Measurements from ENCODE around the gene RAB5IF.
A peak's percentile ranks its signal among the peaks of the same experiment; 100 is the strongest.

The RAB5IF gene

GRCh38 chr20:36620917-36621316 is 15.3 kb downstream of the RAB5IF start:
- H3K4me3 ChIP-seq (ENCODE audit: low read depth, low read length): no peak overlapping the region
- no peak for TF ChIP-seq CTCF (IDR thresholded peaks at IDR 0.05; ENCODE audit: control insufficient read depth, extremely low read depth, insufficient read depth)
- DNase-seq (ENCODE audit: low read depth): no peak

GRCh38 chr20:36623444-36623843 is 17.9 kb downstream of the RAB5IF start:
- H3K4me3 ChIP-seq (ENCODE audit: low read depth, low read length): no peak overlapping the region
- DNase-seq (ENCODE audit: low read depth): no peak

GRCh38 chr20:36624068-36624943 is 18.7 kb downstream of the RAB5IF start:
- peak; percentile 95 for DNase-seq (ENCODE audit: low read depth)
- H3K4me3 ChIP-seq (ENCODE audit: low read depth, low read length): no peak overlapping the region
- peak; percentile 43 for TF ChIP-seq CTCF (IDR thresholded peaks at IDR 0.05; ENCODE audit: control insufficient read depth, extremely low read depth, insufficient read depth)

More at GRCh38 chr20:36623444-36623843, 17.9 kb downstream of the RAB5IF start:
- TF ChIP-seq CTCF (IDR thresholded peaks at IDR 0.05; ENCODE audit: control insufficient read depth, extremely low read depth, insufficient read depth): no peak

- no peak for DNase-seq (ENCODE audit: low read depth)
- no peak for TF ChIP-seq CTCF (IDR thresholded peaks at IDR 0.05; ENCODE audit: control insufficient read depth, extremely low read depth, insufficient read depth)
- no peak overlapping the region for H3K4me3 ChIP-seq (ENCODE audit: low read depth, low read length)
Measured at GRCh38 chr20:36624944-36625324, 19.4 kb downstream of the RAB5IF start.

- H3K4me3 ChIP-seq (ENCODE audit: low read depth, low read length): no peak overlapping the region
- no peak for DNase-seq (ENCODE audit: low read depth)
- no peak for TF ChIP-seq CTCF (IDR thresholded peaks at IDR 0.05; ENCODE audit: control insufficient read depth, extremely low read depth, insufficient read depth)
Measured at GRCh38 chr20:36628076-36628475, 22.5 kb downstream of the RAB5IF start.

- DNase-seq (ENCODE audit: low read depth): no peak
- H3K4me3 ChIP-seq (ENCODE audit: low read depth, low read length): no peak overlapping the region
Measured at GRCh38 chr20:36629719-36630681, 24.4 kb downstream of the RAB5IF start.

More at GRCh38 chr20:36629719-36630681, 24.4 kb downstream of the RAB5IF start:
- no peak for TF ChIP-seq CTCF (IDR thresholded peaks at IDR 0.05; ENCODE audit: control insufficient read depth, extremely low read depth, insufficient read depth)
